IMR-90 (cell line): ENCODE results near the gene DENND5A. TPM values are rescaled to one million over a fixed set of nuclear protein-coding genes. Genes with fewer than 3 reads are reported as not detected.

Experiments used
- ATAC-seq: fragments of 200-7000 bp; cut with Tn5 transposase; 2 replicates; pipeline ENCODE4 v1.9.1; 2020; ENCODE audit warnings: low read depth, mild to moderate bottlenecking, moderate library complexity
- BruUV-seq: library from RNA; stranded (reverse); fragments of 400-500 nt; replicated peaks from 2 replicates; lab custom pipeline; 2021; lab: Mats Ljungman, UMichigan
- CTCF ChIA-PET: fragments of 300-600 bp; formaldehyde crosslinking; extraction: SDS; loops from one replicate; lab custom pipeline; 2021; ENCODE audit warnings: antibody characterized with exemption; lab: Yijun Ruan, JAX
- POLR2A ChIA-PET: fragments of 300-600 bp; sonication (Branson Sonifier 250); formaldehyde crosslinking; loops from one replicate; lab custom pipeline; 2022; ENCODE audit warnings: antibody characterized with exemption; ENCODE audit not compliant: unreplicated experiment; lab: Charles Lee
- DNase-seq: peaks from one replicate; pipeline ENCODE4 v3.0.0; 2013
- H2AFZ ChIP-seq: replicated peaks from 2 replicates; pipeline ENCODE3; 2013; ENCODE audit warnings: low read length, mild to moderate bottlenecking; ENCODE audit not compliant: poor library complexity
- H2AK5ac ChIP-seq: 2 replicates; pipeline ENCODE4 v1.6.1; 2013; ENCODE audit warnings: low read depth, low read length, inconsistent platforms
- H2AK9ac ChIP-seq: replicated peaks from 2 replicates; pipeline ENCODE3; 2013; ENCODE audit warnings: mild to moderate bottlenecking, low read depth, low read length, moderate library complexity; ENCODE audit not compliant: poor library complexity
- H2BK120ac ChIP-seq: 2 replicates; pipeline ENCODE4 v1.6.1; 2013; ENCODE audit warnings: low read depth, low read length, inconsistent platforms
- H2BK15ac ChIP-seq: 3 replicates; pipeline ENCODE4 v1.6.1; 2013; ENCODE audit warnings: low read depth, low read length, inconsistent platforms
- H2BK20ac ChIP-seq: 2 replicates; pipeline ENCODE4 v1.6.1; 2013; ENCODE audit warnings: low read depth, mild to moderate bottlenecking, inconsistent platforms, low read length, moderate library complexity
- H2BK5ac ChIP-seq: 2 replicates; pipeline ENCODE4 v1.6.1; 2013; ENCODE audit warnings: mild to moderate bottlenecking, low read depth, low read length, inconsistent platforms; ENCODE audit not compliant: poor library complexity, severe bottlenecking
- H3K14ac ChIP-seq: replicated peaks from 2 replicates; pipeline ENCODE4 v1.6.1; 2013; ENCODE audit warnings: low read depth, low read length, inconsistent platforms
- H3K18ac ChIP-seq: 2 replicates; pipeline ENCODE4 v1.6.1; 2013; ENCODE audit warnings: low read depth, low read length, control low read depth
- H3K23ac ChIP-seq: 2 replicates; pipeline ENCODE4 v1.6.1; 2013; ENCODE audit warnings: low read depth, low read length, inconsistent platforms
- H3K27ac ChIP-seq: 2 replicates; pipeline ENCODE4 v1.5.1; 2013; ENCODE audit warnings: mild to moderate bottlenecking, control low read depth, low read length; ENCODE audit not compliant: insufficient read depth
- H3K27me3 ChIP-seq: 2 replicates; pipeline ENCODE4 v1.6.1; 2013; ENCODE audit warnings: low read length; ENCODE audit not compliant: control insufficient read depth, insufficient read depth
- H3K36me3 ChIP-seq: 2 replicates; pipeline ENCODE4 v1.6.1; 2013; ENCODE audit warnings: low read length, mixed read lengths; ENCODE audit not compliant: control insufficient read depth, insufficient read depth
- H3K4ac ChIP-seq: 2 replicates; pipeline ENCODE4 v1.6.1; 2013; ENCODE audit warnings: low read depth, low read length, inconsistent platforms
- H3K4me1 ChIP-seq: 2 replicates; pipeline ENCODE4 v1.6.1; 2013; ENCODE audit warnings: low read length, mixed read lengths; ENCODE audit not compliant: control insufficient read depth, insufficient read depth
- H3K4me2 ChIP-seq: 2 replicates; pipeline ENCODE4 v1.6.1; 2013; ENCODE audit warnings: low read depth, mild to moderate bottlenecking, control low read depth, low read length, moderate library complexity
- H3K4me3 ChIP-seq: 2 replicates; pipeline ENCODE4 v1.5.1; 2013; ENCODE audit warnings: low read depth, mild to moderate bottlenecking, control low read depth, low read length, moderate library complexity; ENCODE audit not compliant: insufficient read depth
- H3K56ac ChIP-seq: 2 replicates; pipeline ENCODE4 v1.6.1; 2013; ENCODE audit warnings: low read length, inconsistent platforms; ENCODE audit not compliant: insufficient read depth; ENCODE audit errors: extremely low read depth
- H3K79me1 ChIP-seq, 2 experiments: 2 replicates each; pipeline ENCODE4 v1.6.1; 2013; ENCODE audit warnings: low read length in 2 of 2, inconsistent platforms in 1 of 2, low read depth in 1 of 2
- H3K9ac ChIP-seq: 2 replicates; pipeline ENCODE4 v1.6.1; 2013; ENCODE audit warnings: low read depth, low read length, control low read depth
- H3K9me1 ChIP-seq: 2 replicates; pipeline ENCODE4 v1.6.1; 2013; ENCODE audit warnings: low read length, inconsistent platforms; ENCODE audit not compliant: insufficient read depth
- H3K9me3 ChIP-seq: 2 replicates; pipeline ENCODE4 v1.6.1; 2013; ENCODE audit warnings: low read length; ENCODE audit not compliant: control insufficient read depth, insufficient read depth
- H4K20me1 ChIP-seq: 2 replicates; pipeline ENCODE4 v1.6.1; 2013; ENCODE audit warnings: low read length, inconsistent platforms; ENCODE audit not compliant: insufficient read depth
- H4K5ac ChIP-seq: 2 replicates; pipeline ENCODE4 v1.6.1; 2013; ENCODE audit warnings: mild to moderate bottlenecking, low read depth, low read length, control low read depth
- H4K8ac ChIP-seq, 2 experiments: 2 replicates each; pipeline ENCODE4 v1.6.1; 2013; ENCODE audit warnings: low read depth in 2 of 2, low read length in 2 of 2, control low read depth in 1 of 2, inconsistent platforms in 1 of 2
- H4K91ac ChIP-seq: 2 replicates; pipeline ENCODE4 v1.6.1; 2013; ENCODE audit warnings: low read depth, low read length, inconsistent platforms; ENCODE audit not compliant: insufficient read depth
- BHLHE40 ChIP-seq: fragments of 150-350 bp; IDR thresholded peaks from 2 replicates; pipeline ENCODE4 v1.6.1; 2016; ENCODE audit warnings: mild to moderate bottlenecking, low read depth, low read length
- CEBPB ChIP-seq: IDR thresholded peaks from 2 replicates; pipeline ENCODE4 v1.6.1; 2012; ENCODE audit warnings: low read depth, low read length, improper control_type of control experiment
- CHD1 ChIP-seq: IDR thresholded peaks from 2 replicates; pipeline ENCODE4 v1.6.1; 2012; ENCODE audit warnings: low read depth, low read length, improper control_type of control experiment
- FOS ChIP-seq: fragments of 150-350 bp; IDR thresholded peaks from 2 replicates; pipeline ENCODE4 v1.6.1; 2016; ENCODE audit warnings: low read depth, low read length
- MAFK ChIP-seq: IDR thresholded peaks from 2 replicates; pipeline ENCODE4 v1.6.1; 2012; ENCODE audit warnings: low read depth, low read length, improper control_type of control experiment
- MAZ ChIP-seq: IDR thresholded peaks from 2 replicates; pipeline ENCODE4 v1.6.1; 2012; ENCODE audit warnings: low read depth, mild to moderate bottlenecking, low read length, improper control_type of control experiment, moderate library complexity, borderline replicate concordance
- MXI1 ChIP-seq: IDR thresholded peaks from 2 replicates; pipeline ENCODE4 v1.6.1; 2012; ENCODE audit warnings: low read depth, mild to moderate bottlenecking, low read length, moderate library complexity, borderline replicate concordance
- NFE2L2 ChIP-seq: fragments of 150-350 bp; IDR thresholded peaks from 2 replicates; pipeline ENCODE4 v1.6.1; 2016; ENCODE audit warnings: low read depth, mild to moderate bottlenecking, low read length
- POLR2A ChIP-seq: IDR thresholded peaks from 2 replicates; pipeline ENCODE4 v1.6.1; 2012; ENCODE audit warnings: mild to moderate bottlenecking, low read depth, low read length
- RAD21 ChIP-seq: IDR thresholded peaks from 2 replicates; pipeline ENCODE4 v1.6.1; 2012; ENCODE audit warnings: low read length, improper control_type of control experiment
- RCOR1 ChIP-seq: IDR thresholded peaks from 2 replicates; pipeline ENCODE4 v1.6.1; 2012; ENCODE audit warnings: mild to moderate bottlenecking, low read length, improper control_type of control experiment; ENCODE audit not compliant: insufficient replicate concordance
- RFX5 ChIP-seq: IDR thresholded peaks from 2 replicates; pipeline ENCODE4 v1.8.0; 2012; ENCODE audit warnings: low read depth, mild to moderate bottlenecking, low read length, moderate library complexity
- SMC3 ChIP-seq: fragments of 150-350 bp; IDR thresholded peaks from 2 replicates; pipeline ENCODE4 v1.6.1; 2016; ENCODE audit warnings: low read depth, mild to moderate bottlenecking, antibody characterized with exemption, low read length, moderate library complexity
- WGBS, 2 experiments: methylation state at CpG; one replicate each; pipeline versions ENCODE4 v1.1.5 to v1.1.7; 2013; ENCODE audit warnings: missing lambda C conversion rate in 2 of 2; ENCODE audit not compliant: insufficient read length in 1 of 2; ENCODE audit errors: extremely low coverage in 2 of 2; 5-methylcytosine and 5-hydroxymethylcytosine counted together
- dilution Hi-C: fragments of 300-500 bp; cut with HindIII; formaldehyde crosslinking; loops from one replicate; pipeline ENCODE4 v1.14.3; 2018; ENCODE audit warnings: low sequenced_read_pairs; ENCODE audit not compliant: unreplicated experiment
- in situ Hi-C: fragments of 300-500 bp; cut with MboI; formaldehyde crosslinking; loops from 3 replicates; pipeline ENCODE4 v1.14.3; 2019; ENCODE audit warnings: low sequenced_read_pairs, inconsistent platforms, mixed read lengths
- intact Hi-C: fragments of 100-400 bp; cut with micrococcal nuclease; formaldehyde crosslinking; loops from 2 replicates; pipeline ENCODE4 v1.10.0; 2022
- polyA plus RNA-seq, 3 experiments: library from polyadenylated mRNA; depleted of rRNA; stranded (reverse); fragments of >200 nt; gene quantifications; 2 replicates each; pipeline ENCODE4 v1.2.3, GENCODE V29; 2012; ENCODE audit warnings: low replicate concordance in 1 of 3
- total RNA-seq: library from RNA; depleted of rRNA; stranded (reverse); fragments of >200 nt; gene quantifications from 2 replicates; pipeline ENCODE4 v1.2.3, GENCODE V29; 2012
- TF ChIP-seq, protein P1 (sequence below): fragments of 150-350 bp; IDR thresholded peaks from 2 replicates; pipeline ENCODE4 v1.6.1; 2017; ENCODE audit warnings: mild to moderate bottlenecking, antibody characterized with exemption, low read length, low read depth
- TF ChIP-seq, protein P2 (sequence below): conservative IDR thresholded peaks from 2 replicates; pipeline ENCODE4 v1.5.1; 2012; ENCODE audit warnings: mild to moderate bottlenecking, low read depth, low read length, improper control_type of control experiment
- TF ChIP-seq, protein P3 (sequence below): fragments of 150-350 bp; IDR thresholded peaks from 2 replicates; pipeline ENCODE4 v1.6.1; 2016; ENCODE audit warnings: low read depth, mild to moderate bottlenecking, low read length, moderate library complexity, borderline replicate concordance

Gene DENND5A
- total and polyA plus RNA-seq, 2 of the 4 experiments (the other 2 are of a cell fraction), result 179 to 192 TPM

DNA sequence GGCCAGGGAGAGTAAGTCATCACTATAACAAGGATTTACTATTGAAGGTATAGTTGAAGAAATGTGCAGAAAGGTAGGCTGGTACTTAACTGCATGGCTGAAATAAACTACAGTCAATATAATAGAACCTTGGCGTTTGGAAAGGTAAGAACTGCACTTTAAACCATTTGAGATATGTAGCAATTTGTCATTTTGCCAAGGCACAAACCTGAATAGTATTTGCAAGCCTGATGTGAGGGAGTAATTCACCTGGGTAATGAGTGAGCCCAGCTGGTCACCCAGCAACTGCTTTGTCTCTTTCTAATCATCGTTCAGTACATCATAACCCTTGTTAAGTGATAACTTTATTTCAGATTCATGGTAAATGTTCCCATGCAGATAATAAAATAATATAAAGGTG is 111.5 kb downstream of the DENND5A start:
- dilution Hi-C loops, result no loop called here
- no CpG with 5 or more reads among the region's 2 CpGs for WGBS, 2 experiments
- Histone ChIP-seq H3K9me3 (no peaks in the 10 kb centered on the region), H3K14ac (no peak overlapping the region), H2BK15ac (no peak overlapping the region), H4K8ac (no peak overlapping the region), H2AK5ac (no peak overlapping the region), H2BK120ac (no peak overlapping the region), H2BK5ac (no peak overlapping the region), H3K18ac (no peak overlapping the region), H2BK20ac (no peak overlapping the region), H3K4me3 (no peak overlapping the region), H3K27ac (no peak overlapping the region), H3K4me2 (no peak overlapping the region), H3K56ac (no peak overlapping the region), H3K4ac (no peak overlapping the region), H3K27me3 (no peaks in the 10 kb centered on the region), H4K20me1 (no peaks in the 10 kb centered on the region; the same call in 1 of the 2 replicates), H4K5ac (no peak overlapping the region), H2AFZ (no peak overlapping the region), H2AK9ac (no peak overlapping the region), H3K23ac (no peak overlapping the region), H3K36me3 (peaks cover 37% of the 10 kb centered on the region), H3K79me1 (peaks cover 27 to 51% of the 10 kb centered on the region in 2 experiments), H3K4me1 (peaks cover 7% of the 10 kb centered on the region; the same call in 1 of the 2 replicates), H3K9ac (no peak overlapping the region), H3K9me1 (peaks cover 25% of the 10 kb centered on the region), H4K91ac (no peak overlapping the region)
- BruUV-seq, result no TSS peak
- TF ChIP-seq RAD21 (no peak), FOS (no peak), RFX5 (no peak), MXI1 (no peak), CHD1 (no peak), SMC3 (no peak), BHLHE40 (no peak), MAZ (no peak), POLR2A (no peak), NFE2L2 (no peak), MAFK (no peak), RCOR1 (no peak), CEBPB (no peak)
- TF ChIP-seq, protein P1, sequence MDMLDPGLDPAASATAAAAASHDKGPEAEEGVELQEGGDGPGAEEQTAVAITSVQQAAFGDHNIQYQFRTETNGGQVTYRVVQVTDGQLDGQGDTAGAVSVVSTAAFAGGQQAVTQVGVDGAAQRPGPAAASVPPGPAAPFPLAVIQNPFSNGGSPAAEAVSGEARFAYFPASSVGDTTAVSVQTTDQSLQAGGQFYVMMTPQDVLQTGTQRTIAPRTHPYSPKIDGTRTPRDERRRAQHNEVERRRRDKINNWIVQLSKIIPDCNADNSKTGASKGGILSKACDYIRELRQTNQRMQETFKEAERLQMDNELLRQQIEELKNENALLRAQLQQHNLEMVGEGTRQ, result no peak
- TF ChIP-seq, protein P2, sequence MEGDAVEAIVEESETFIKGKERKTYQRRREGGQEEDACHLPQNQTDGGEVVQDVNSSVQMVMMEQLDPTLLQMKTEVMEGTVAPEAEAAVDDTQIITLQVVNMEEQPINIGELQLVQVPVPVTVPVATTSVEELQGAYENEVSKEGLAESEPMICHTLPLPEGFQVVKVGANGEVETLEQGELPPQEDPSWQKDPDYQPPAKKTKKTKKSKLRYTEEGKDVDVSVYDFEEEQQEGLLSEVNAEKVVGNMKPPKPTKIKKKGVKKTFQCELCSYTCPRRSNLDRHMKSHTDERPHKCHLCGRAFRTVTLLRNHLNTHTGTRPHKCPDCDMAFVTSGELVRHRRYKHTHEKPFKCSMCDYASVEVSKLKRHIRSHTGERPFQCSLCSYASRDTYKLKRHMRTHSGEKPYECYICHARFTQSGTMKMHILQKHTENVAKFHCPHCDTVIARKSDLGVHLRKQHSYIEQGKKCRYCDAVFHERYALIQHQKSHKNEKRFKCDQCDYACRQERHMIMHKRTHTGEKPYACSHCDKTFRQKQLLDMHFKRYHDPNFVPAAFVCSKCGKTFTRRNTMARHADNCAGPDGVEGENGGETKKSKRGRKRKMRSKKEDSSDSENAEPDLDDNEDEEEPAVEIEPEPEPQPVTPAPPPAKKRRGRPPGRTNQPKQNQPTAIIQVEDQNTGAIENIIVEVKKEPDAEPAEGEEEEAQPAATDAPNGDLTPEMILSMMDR, result no peak
- TF ChIP-seq, protein P3, sequence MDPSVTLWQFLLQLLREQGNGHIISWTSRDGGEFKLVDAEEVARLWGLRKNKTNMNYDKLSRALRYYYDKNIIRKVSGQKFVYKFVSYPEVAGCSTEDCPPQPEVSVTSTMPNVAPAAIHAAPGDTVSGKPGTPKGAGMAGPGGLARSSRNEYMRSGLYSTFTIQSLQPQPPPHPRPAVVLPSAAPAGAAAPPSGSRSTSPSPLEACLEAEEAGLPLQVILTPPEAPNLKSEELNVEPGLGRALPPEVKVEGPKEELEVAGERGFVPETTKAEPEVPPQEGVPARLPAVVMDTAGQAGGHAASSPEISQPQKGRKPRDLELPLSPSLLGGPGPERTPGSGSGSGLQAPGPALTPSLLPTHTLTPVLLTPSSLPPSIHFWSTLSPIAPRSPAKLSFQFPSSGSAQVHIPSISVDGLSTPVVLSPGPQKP, result no peak
- ATAC-seq (no peak), DNase-seq (no peak)
- intact Hi-C loops, result loop anchor here (5.0 kb wide), 1 partner anchor 109 kb away; no protein-coding TSS in a partner anchor
- POLR2A ChIA-PET, result no interaction called here
- CTCF ChIA-PET, result interaction anchor here (2.0 kb wide), 1 partner anchor 16 kb away, joined by 6 read pairs; no protein-coding TSS in a partner anchor
- in situ Hi-C loops, result no loop called here
